HepG2 (cell line): ENCODE data around the gene CYB561. TPM values are rescaled to one million over a fixed set of nuclear protein-coding genes. Genes with fewer than 3 reads are reported as not detected.

Experiments used
- ATAC-seq: fragments of 200-7000 bp; cut with Tn5 transposase; 3 replicates; pipeline ENCODE4 v1.9.1; 2020; ENCODE audit warnings: mild to moderate bottlenecking, moderate library complexity
- BruUV-seq: library from RNA; stranded (reverse); fragments of 400-500 nt; replicated peaks from 2 replicates; lab custom pipeline; 2021; lab: Mats Ljungman, UMichigan
- CTCF ChIA-PET: fragments of 300-600 bp; formaldehyde crosslinking; extraction: SDS; loops from one replicate; lab custom pipeline; 2021; ENCODE audit warnings: low total read pairs, inconsistent platforms, low intra/inter-chr PET ratio; lab: Yijun Ruan, JAX
- POLR2A ChIA-PET: fragments of 350-600 bp; sonication (Branson Sonifier 250); formaldehyde crosslinking; loops from one replicate; lab custom pipeline; 2020; ENCODE audit warnings: antibody characterized with exemption, inconsistent platforms; lab: Yijun Ruan, JAX
- DNase-seq: peaks from one replicate; pipeline ENCODE4 v3.0.0-alpha.2; 2015; ENCODE audit warnings: low spot score
- FAIRE-seq: peaks from 3 replicates; lab custom pipeline; 2011; peaks lifted over from hg19 to GRCh38; lab: Jason Lieb, UNC
- H2AFZ ChIP-seq: one replicate; pipeline ENCODE4 v1.6.1; 2011; ENCODE audit warnings: low read length, inconsistent platforms
- H3K27ac ChIP-seq: fragments of 300-600 bp; 3 replicates; pipeline ENCODE4 v1.8.0; 2011; ENCODE audit warnings: mixed run types, mild to moderate bottlenecking, mixed read lengths, low read length, inconsistent platforms; ENCODE audit not compliant: insufficient read depth; ENCODE audit errors: extremely low read length
- H3K27me3 ChIP-seq, 2 experiments: fragments of 200-600 bp in 1 of 2; 2 replicates in 1 of 2; 3 replicates in 1 of 2; pipeline versions ENCODE4 v1.6.0 to v1.8.0; 2011; ENCODE audit warnings: low read length in 2 of 2, mild to moderate bottlenecking in 2 of 2, moderate library complexity in 2 of 2, inconsistent platforms in 1 of 2; ENCODE audit not compliant: insufficient read depth in 2 of 2, control insufficient read depth in 1 of 2
- H3K36me3 ChIP-seq, 2 experiments: fragments of 200-600 bp in 1 of 2; replicated peaks in 1 of 2; 2 replicates in 1 of 2; 3 replicates in 1 of 2; pipeline versions ENCODE4 v1.5.1 to v1.8.0; 2011; ENCODE audit warnings: low read length in 2 of 2, inconsistent platforms in 1 of 2; ENCODE audit not compliant: insufficient read depth in 2 of 2, control insufficient read depth in 1 of 2
- H3K4me1 ChIP-seq: 2 replicates; pipeline ENCODE4 v1.5.1; 2012; ENCODE audit warnings: low read length, inconsistent platforms; ENCODE audit not compliant: insufficient read depth
- H3K4me2 ChIP-seq: 2 replicates; pipeline ENCODE4 v1.6.0; 2011; ENCODE audit warnings: low read depth, low read length, inconsistent platforms
- H3K4me3 ChIP-seq, 3 experiments: fragments of 200-600 bp in 1 of 3; sonication (generic), shearing (Covaris generic) in 1 of 3; replicated peaks in 1 of 3; 2 replicates each; pipeline ENCODE4 v1.5.1; 2011 to 2016; ENCODE audit warnings: low read length in 3 of 3, inconsistent platforms in 2 of 3, low read depth in 2 of 3, mild to moderate bottlenecking in 2 of 3, control low read depth in 1 of 3, mixed read lengths in 1 of 3; ENCODE audit not compliant: insufficient read depth in 1 of 3
- H3K79me2 ChIP-seq: one replicate; pipeline ENCODE4 v1.6.1; 2011; ENCODE audit warnings: low read length, inconsistent platforms; ENCODE audit not compliant: insufficient read depth
- H3K9ac ChIP-seq: 2 replicates; pipeline ENCODE4 v1.6.0; 2011; ENCODE audit warnings: mild to moderate bottlenecking, low read depth, low read length, inconsistent platforms; ENCODE audit not compliant: insufficient read depth
- H3K9me3 ChIP-seq: 2 replicates; pipeline ENCODE4 v1.5.1; 2012; ENCODE audit warnings: mild to moderate bottlenecking, low read length
- H4K20me1 ChIP-seq: 2 replicates; pipeline ENCODE4 v1.6.0; 2011; ENCODE audit warnings: inconsistent platforms, mild to moderate bottlenecking, low read length, moderate library complexity; ENCODE audit not compliant: insufficient read depth
- BRCA1 ChIP-seq: sonication (generic); formaldehyde crosslinking; IDR thresholded peaks from 2 replicates; pipeline ENCODE4 v1.4.0; 2020; ENCODE audit warnings: missing genetic modification reagents
- HNRNPLL ChIP-seq: fragments of 200-400 bp; formaldehyde crosslinking; IDR thresholded peaks from 2 replicates; pipeline ENCODE4 v1.6.1; 2017; ENCODE audit warnings: mild to moderate bottlenecking, low read depth, low read length; ENCODE audit not compliant: poor library complexity, severe bottlenecking
- KLF12 ChIP-seq: sonication (generic); formaldehyde crosslinking; IDR thresholded peaks from 2 replicates; pipeline ENCODE4 v1.4.0; 2020; ENCODE audit warnings: missing genetic modification reagents, borderline replicate concordance
- ZBTB33 ChIP-seq: sonication (generic); formaldehyde crosslinking; IDR thresholded peaks from 2 replicates; pipeline ENCODE4 v1.4.0; 2020; ENCODE audit warnings: missing genetic modification reagents
- ZFP91 ChIP-seq: sonication (generic); formaldehyde crosslinking; IDR thresholded peaks from 2 replicates; pipeline ENCODE4 v1.9.0; 2022; ENCODE audit warnings: missing genetic modification reagents, mild to moderate bottlenecking, borderline replicate concordance
- ZFX ChIP-seq: sonication (generic); formaldehyde crosslinking; IDR thresholded peaks from 2 replicates; pipeline ENCODE4 v1.4.0; 2020; ENCODE audit warnings: mild to moderate bottlenecking, low read depth, missing genetic modification reagents, moderate library complexity
- ZNF24 ChIP-seq: fragments of 450-650 bp; IDR thresholded peaks from 2 replicates; pipeline ENCODE4 v1.6.1; 2017; ENCODE audit warnings: antibody characterized with exemption, mild to moderate bottlenecking
- WGBS: methylation state at CpG from one replicate; pipeline ENCODE4 v1.1.6; 2017; ENCODE audit warnings: low lambda C conversion rate; 5-methylcytosine and 5-hydroxymethylcytosine counted together
- in situ Hi-C: cut with HindIII; loops from 2 replicates; pipeline ENCODE4 v1.10.0; 2017; ENCODE audit warnings: low pct_unique_long_range_greater_than_20kb; ENCODE audit not compliant: extremely low pct_ligation_motif_present
- intact Hi-C: fragments of 100-400 bp; cut with micrococcal nuclease; formaldehyde crosslinking; loops from one replicate; pipeline ENCODE4 v1.10.0; 2022; ENCODE audit not compliant: unreplicated experiment
- polyA plus RNA-seq, 8 experiments: library from polyadenylated mRNA; depleted of rRNA in 3 of 8; stranded (reverse) in 7 of 8; unstranded in 1 of 8; fragments of >200 nt; fragmentation: Illumina TruSeq in 4 of 8; extraction: Trizol in 4 of 8; gene quantifications; 2 replicates each; pipeline versions ENCODE4 v1.2.1 to v1.2.3, GENCODE V29; 2011 to 2016; ENCODE audit warnings: low read depth in 4 of 8, missing spikeins in 1 of 8, mixed read lengths in 1 of 8; ENCODE audit not compliant: insufficient read depth in 1 of 8
- total RNA-seq, 5 experiments: library from RNA; depleted of rRNA; stranded (reverse); fragments of >200 nt; fragmentation: Illumina TruSeq; extraction: Trizol; gene quantifications; 2 replicates each; pipeline ENCODE4 v1.2.3, GENCODE V29; 2016; ENCODE audit warnings: low read depth in 1 of 5

CYB561 gene
- total and polyA plus RNA-seq, 2 of the 13 experiments (the other 11 are each of a cell fraction or from before 2014, with no cell fraction given): 1.5 to 6.7 TPM

- H3K27me3 ChIP-seq: peaks cover 27 to 81% of the 10 kb centered on the region in 2 experiments
- no peak for FAIRE-seq
- no peak overlapping the region for H3K4me3 ChIP-seq
- ChIA-PET CTCF (interaction anchor here (1.8 to 5.3 kb wide), 3 partner anchors 43 to 55 kb away, joined by 5 to 53 read pairs (median 9); no protein-coding TSS in a partner anchor), POLR2A (interaction anchor here (1.0 to 1.2 kb wide), 2 partner anchors 16 to 70 kb away, joined by 3 read pairs; no protein-coding TSS in a partner anchor)
- intact Hi-C loops: loop anchor here (1.0 to 2.0 kb wide), 3 partner anchors 33 to 133 kb away; partner anchors contain the start of gene CYB561
- in situ Hi-C loops: loop anchor here (5.0 kb wide), 1 partner anchor 57 kb away; no protein-coding TSS in a partner anchor
- WGBS: 45% methylated on average over 14 of the region's 17 CpGs
- peaks cover 3% of the 10 kb centered on the region; the same call in 1 of the 2 replicates for H4K20me1 ChIP-seq
- H3K9me3 ChIP-seq: no peaks in the 10 kb centered on the region
- H3K4me1 ChIP-seq: peaks cover 28% of the 10 kb centered on the region
- no peak overlapping the region for H2AFZ ChIP-seq
- no peak overlapping the region for H3K4me2 ChIP-seq
- ATAC-seq: no peak
- no peak for DNase-seq
- no TSS peak for BruUV-seq
- TF ChIP-seq HNRNPLL: peak; percentile 2
- TF ChIP-seq KLF12 (CRISPR knock-in tag): no peak
- TF ChIP-seq ZFX (CRISPR knock-in tag): 0 out of 2 replicates have a peak, but pooled peaks have one; percentile 11
- TF ChIP-seq ZFP91 (CRISPR knock-in tag): 0 out of 2 replicates have a peak, but pooled peaks have one; percentile 9
- no peak for TF ChIP-seq ZNF24
- no peak for TF ChIP-seq BRCA1 (CRISPR knock-in tag)
- peak; percentile 41; the same call in 1 of the 2 replicates for TF ChIP-seq ZBTB33 (CRISPR knock-in tag)
- H3K27ac ChIP-seq: no peak overlapping the region
- H3K79me2 ChIP-seq: no peaks in the 10 kb centered on the region
- H3K9ac ChIP-seq: no peak overlapping the region
- no peaks in the 10 kb centered on the region for H3K36me3 ChIP-seq
These were observed 33.5 kb upstream of the CYB561 start for GRCh38 chr17:63479495-63480184.
